Tibial artery (tissue), 4 donors: Measurements from ENCODE around the gene GABRA5.
"Not testable (repeated sequence)": the region's sequence is repeated elsewhere in the genome, so short reads cannot be mapped to it uniquely, and the experiment has no call there.

Experiments
- DNase-seq, 2 donors: peaks; one replicate each; pipeline ENCODE4 v3.0.0-alpha.2; 2019
- H3K27ac ChIP-seq, 2 donors: fragments of 200-600 bp; sonication (generic) in 1 of 2; 1 replicate in 1 of 2; 2 replicates in 1 of 2; pipeline ENCODE4 v1.5.1; 2018 to 2019; ENCODE audit warnings: mild to moderate bottlenecking in 1 of 2
- H3K27me3 ChIP-seq, 2 donors: fragments of 200-600 bp; sonication (generic) in 1 of 2; one replicate each; pipeline versions ENCODE4 v1.5.1 to v1.6.0; 2016 to 2019
- H3K36me3 ChIP-seq, 3 donors: fragments of 200-600 bp; sonication (generic) in 2 of 3; one replicate each; pipeline ENCODE4 v1.5.1; 2016 to 2019; ENCODE audit warnings: mild to moderate bottlenecking in 2 of 3
- H3K4me1 ChIP-seq, 4 donors: fragments of 200-600 bp; sonication (generic) in 2 of 4; 1 replicate in 3 of 4; 2 replicates in 1 of 4; pipeline ENCODE4 v1.5.1; 2016 to 2019
- H3K4me3 ChIP-seq, 2 donors: fragments of 200-600 bp; sonication (generic) in 1 of 2; 1 replicate in 1 of 2; 2 replicates in 1 of 2; pipeline ENCODE4 v1.5.1; 2018 to 2019; ENCODE audit warnings: mild to moderate bottlenecking in 2 of 2
- H3K9me3 ChIP-seq, 3 donors: fragments of 200-600 bp; sonication (generic) in 1 of 3; one replicate each; pipeline ENCODE4 v1.5.1; 2016 to 2019
- CTCF ChIP-seq, 2 experiments: fragments of 200-600 bp in 1 of 2; fragments of 450-650 bp in 1 of 2; IDR thresholded peaks; one replicate each; pipeline ENCODE4 v1.5.1; 2017 to 2019; ENCODE audit warnings: antibody characterized with exemption in 2 of 2, mild to moderate bottlenecking in 1 of 2, moderate library complexity in 1 of 2
- intact Hi-C: fragments of 100-400 bp; cut with DNase I; formaldehyde crosslinking; loops from one replicate; pipeline ENCODE4 v1.15.0; 2023; ENCODE audit warnings: low total_unique reads

Gene GABRA5

GRCh38 chr15:26866298-26867199 lies at the start of gene GABRA5:
TSS of gene GABRA5 (plus strand) at chr15:26867062. CDS start at chr15:26869249, 2,187 bp downstream.
- DNase-seq = no peak
- TF ChIP-seq CTCF (IDR thresholded peaks at IDR 0.05) = no peak
- H3K9me3 ChIP-seq = no peaks in the 10 kb centered on the region
- H3K27ac ChIP-seq = no peak within 1 kb of the TSS
- no peak within 1 kb of the TSS for H3K4me3 ChIP-seq
- no peaks in the 10 kb centered on the region for H3K36me3 ChIP-seq
- H3K27me3 ChIP-seq = peaks cover 0 to 42% of the 10 kb centered on the region in 2 donors
- intact Hi-C loops = no loop called here
- peaks cover 0 to 15% (median 9%) of the 10 kb centered on the region in 4 donors for H3K4me1 ChIP-seq

DNA sequence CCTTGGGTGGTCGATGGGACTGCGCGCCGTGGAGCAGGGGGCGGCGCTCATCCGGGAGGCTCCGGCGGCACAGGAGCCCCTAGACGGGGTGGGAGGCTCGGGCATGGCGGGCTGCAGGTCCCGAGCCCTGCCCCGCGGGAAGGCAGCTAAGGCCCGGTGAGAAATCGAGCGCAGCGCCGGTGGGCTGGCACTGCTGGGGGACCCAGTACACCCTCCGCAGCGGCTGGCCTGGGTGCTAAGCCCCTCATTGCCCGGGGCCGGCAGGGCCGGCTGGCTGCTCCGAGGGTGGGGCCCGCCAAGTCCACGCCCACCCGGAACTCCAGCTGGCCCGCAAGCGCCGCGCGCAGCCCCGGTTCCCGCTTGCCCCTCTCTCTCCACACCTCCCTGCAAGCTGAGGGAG lies 35.7 kb upstream of the GABRA5 start:
- H3K36me3 ChIP-seq, intact Hi-C loops, H3K4me1 ChIP-seq, H3K9me3 ChIP-seq, H3K27ac ChIP-seq, H3K27me3 ChIP-seq, DNase-seq, H3K4me3 ChIP-seq: not testable (repeated sequence)

- no peaks in the 10 kb centered on the region for H3K27me3 ChIP-seq
- intact Hi-C loops = no loop called here
- no peaks in the 10 kb centered on the region for H3K4me1 ChIP-seq
- no peak for TF ChIP-seq CTCF (IDR thresholded peaks at IDR 0.05)
- peaks cover 0 to 6% (median 0%) of the 10 kb centered on the region in 3 donors for H3K9me3 ChIP-seq
- H3K27ac ChIP-seq = no peak overlapping the region
- H3K36me3 ChIP-seq = no peaks in the 10 kb centered on the region
- no peak overlapping the region for H3K4me3 ChIP-seq
- DNase-seq = no peak
Measured at GRCh38 chr15:26831951-26832350, 34.9 kb upstream of the GABRA5 start.

- Histone ChIP-seq H3K27me3 (peaks cover 0 to 5% of the 10 kb centered on the region in 2 donors), H3K9me3 (peaks cover 0 to 9% (median 0%) of the 10 kb centered on the region in 3 donors), H3K36me3 (no peaks in the 10 kb centered on the region), H3K27ac (no peak overlapping the region), H3K4me1 (no peaks in the 10 kb centered on the region), H3K4me3 (no peak overlapping the region)
- no peak for TF ChIP-seq CTCF (IDR thresholded peaks at IDR 0.05)
- DNase-seq = no peak
- intact Hi-C loops = no loop called here
Measured at GRCh38 chr15:26838742-26839460, 28.0 kb upstream of the GABRA5 start.

GRCh38 chr15:26841514-26841913 lies 25.3 kb upstream of the GABRA5 start:
- Histone ChIP-seq H3K27me3 (peaks cover 0 to 5% of the 10 kb centered on the region in 2 donors), H3K4me3 (no peak overlapping the region), H3K36me3 (no peaks in the 10 kb centered on the region), H3K27ac (no peak overlapping the region), H3K4me1 (no peaks in the 10 kb centered on the region), H3K9me3 (peaks cover 0 to 7% (median 0%) of the 10 kb centered on the region in 3 donors)
- TF ChIP-seq CTCF (IDR thresholded peaks at IDR 0.05) = no peak
- intact Hi-C loops = no loop called here
- no peak for DNase-seq

GRCh38 chr15:26841941-26842340 lies 24.9 kb upstream of the GABRA5 start:
- Histone ChIP-seq H3K36me3 (no peaks in the 10 kb centered on the region), H3K9me3 (peaks cover 0 to 3% (median 0%) of the 10 kb centered on the region in 3 donors), H3K27me3 (peaks cover 0 to 5% of the 10 kb centered on the region in 2 donors), H3K27ac (no peak overlapping the region), H3K4me3 (no peak overlapping the region), H3K4me1 (no peaks in the 10 kb centered on the region)
- no peak for TF ChIP-seq CTCF (IDR thresholded peaks at IDR 0.05)
- no peak for DNase-seq
- intact Hi-C loops = no loop called here
